Measurements from ENCODE around the gene TACO1. TPM values are rescaled to one million over a fixed set of nuclear protein-coding genes. Genes with fewer than 3 reads are reported as not detected.

TACO1 gene
- total RNA-seq, 1 experiment from 2014 or later: 27.1 TPM

DNA sequence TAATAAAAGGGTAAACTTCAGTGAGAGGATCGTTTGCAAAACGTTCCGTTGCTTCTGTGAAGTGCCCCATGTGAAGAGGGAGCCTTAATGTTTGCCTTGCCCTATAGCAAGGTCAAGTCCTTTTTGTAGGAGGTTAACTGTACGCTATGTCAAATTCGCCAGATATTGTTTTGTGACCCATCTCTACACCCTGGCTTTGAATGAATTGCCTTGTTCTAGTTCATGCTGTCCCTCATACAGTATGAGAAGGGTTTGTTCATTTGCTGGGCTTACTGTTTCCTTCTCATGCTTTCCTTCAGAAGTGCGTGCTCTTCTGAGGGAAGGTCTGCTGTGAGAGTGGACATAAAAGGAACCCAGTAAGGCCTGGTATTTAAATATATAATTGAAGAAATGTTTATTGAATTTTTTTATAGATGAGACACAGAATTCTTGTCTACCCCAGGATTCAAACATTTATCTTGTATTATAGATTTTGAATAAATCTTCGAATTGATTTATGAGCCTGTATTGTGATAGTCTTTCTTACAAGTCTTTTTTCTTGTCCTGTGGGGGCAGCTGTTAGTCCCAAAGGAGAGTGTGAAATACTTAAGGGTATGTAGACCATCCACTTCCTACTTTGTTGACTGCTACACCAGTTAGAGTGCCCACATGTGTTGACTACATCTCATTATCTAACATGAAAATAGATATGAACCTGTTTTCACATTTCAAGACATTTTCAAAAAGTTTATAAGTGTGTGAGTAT, 23.3 kb downstream of the TACO1 start:
- Histone ChIP-seq H4K20me1 (ENCODE audit: insufficient read depth) (no peaks in the 10 kb centered on the region; the same call in 1 of the 2 replicates), H3K27me3 (ENCODE audit: insufficient read depth, low read depth) (no peaks in the 10 kb centered on the region), H3F3A (ENCODE audit: insufficient read depth, low read depth) (no peaks in the 10 kb centered on the region), H3K4me3 (peak overlapping the region; percentile 64; the same call in 1 of the 2 replicates), H3K27ac (no peak overlapping the region), H3K4me2 (peak overlapping the region; percentile 76), H2AFZ (no peak overlapping the region), H3K9me2 (ENCODE audit: insufficient read depth) (no peaks in the 10 kb centered on the region), H3K9me3 (ENCODE audit: insufficient read depth, low read depth) (no peaks in the 10 kb centered on the region), H3K4me1 (replicated peaks; ENCODE audit: insufficient read depth) (peaks cover 12% of the 10 kb centered on the region; the same call in 1 of the 2 replicates), H3K79me2 (ENCODE audit: low read depth) (0 out of 2 replicates have a peak, but pooled peaks cover 8% of the 10 kb centered on the region), H3K36me3 (ENCODE audit: low read depth) (no peaks in the 10 kb centered on the region)
- ChIA-PET POLR2A (ENCODE audit: unreplicated experiment) (interaction anchor here (0.5 to 0.7 kb wide), 2 partner anchors 18 to 150 kb away, joined by 3 read pairs; partner anchors contain the start of gene CCDC47), CTCF (no interaction called here)
- intact Hi-C loops (cut with micrococcal nuclease; ENCODE audit: unreplicated experiment): loop anchor here (2.0 to 5.0 kb wide), 4 partner anchors 53 to 218 kb away; partner anchors contain the start of genes SMARCD2 and STRADA
- no peak for TF ChIP-seq EZH2 (IDR thresholded peaks at IDR 0.05; ENCODE audit: low read depth)
- TF ChIP-seq, protein P1, sequence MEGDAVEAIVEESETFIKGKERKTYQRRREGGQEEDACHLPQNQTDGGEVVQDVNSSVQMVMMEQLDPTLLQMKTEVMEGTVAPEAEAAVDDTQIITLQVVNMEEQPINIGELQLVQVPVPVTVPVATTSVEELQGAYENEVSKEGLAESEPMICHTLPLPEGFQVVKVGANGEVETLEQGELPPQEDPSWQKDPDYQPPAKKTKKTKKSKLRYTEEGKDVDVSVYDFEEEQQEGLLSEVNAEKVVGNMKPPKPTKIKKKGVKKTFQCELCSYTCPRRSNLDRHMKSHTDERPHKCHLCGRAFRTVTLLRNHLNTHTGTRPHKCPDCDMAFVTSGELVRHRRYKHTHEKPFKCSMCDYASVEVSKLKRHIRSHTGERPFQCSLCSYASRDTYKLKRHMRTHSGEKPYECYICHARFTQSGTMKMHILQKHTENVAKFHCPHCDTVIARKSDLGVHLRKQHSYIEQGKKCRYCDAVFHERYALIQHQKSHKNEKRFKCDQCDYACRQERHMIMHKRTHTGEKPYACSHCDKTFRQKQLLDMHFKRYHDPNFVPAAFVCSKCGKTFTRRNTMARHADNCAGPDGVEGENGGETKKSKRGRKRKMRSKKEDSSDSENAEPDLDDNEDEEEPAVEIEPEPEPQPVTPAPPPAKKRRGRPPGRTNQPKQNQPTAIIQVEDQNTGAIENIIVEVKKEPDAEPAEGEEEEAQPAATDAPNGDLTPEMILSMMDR (conservative IDR thresholded peaks at IDR 0.05): no peak
- BruUV-seq (replicated peaks): TSS peak; percentile 37
- no peak for DNase-seq

DNA sequence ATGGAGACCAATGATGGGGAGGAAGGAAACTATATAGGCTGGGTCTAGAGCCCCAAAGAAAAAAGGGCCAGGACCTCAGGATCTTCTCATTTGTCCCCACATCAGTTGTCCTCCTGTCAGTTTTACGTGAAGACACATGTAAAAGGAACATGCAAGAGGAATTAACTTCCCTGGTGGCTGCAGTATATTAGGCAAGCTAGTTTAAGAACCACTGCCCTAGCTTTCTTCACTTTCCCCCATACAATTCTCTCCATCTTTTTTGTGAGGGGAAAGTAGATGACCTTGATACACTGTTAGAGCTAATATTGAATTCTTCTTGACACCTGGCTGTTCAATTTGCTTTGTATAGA, 23.8 kb downstream of the TACO1 start:
- H3K9me2 ChIP-seq (ENCODE audit: insufficient read depth): no peaks in the 10 kb centered on the region
- H3K4me3 ChIP-seq: no peak overlapping the region
- H3K9me3 ChIP-seq (ENCODE audit: insufficient read depth, low read depth): no peaks in the 10 kb centered on the region
- 0 out of 2 replicates have a peak overlapping the region, but pooled peaks have one; percentile 76 for H3K4me2 ChIP-seq
- H3F3A ChIP-seq (ENCODE audit: insufficient read depth, low read depth): no peaks in the 10 kb centered on the region
- no peak for DNase-seq
- H3K27ac ChIP-seq: no peak overlapping the region
- no peaks in the 10 kb centered on the region; the same call in 1 of the 2 replicates for H4K20me1 ChIP-seq (ENCODE audit: insufficient read depth)
- H2AFZ ChIP-seq: no peak overlapping the region
- intact Hi-C loops (cut with micrococcal nuclease; ENCODE audit: unreplicated experiment): loop anchor here (5.0 kb wide), 3 partner anchors 53 to 218 kb away; partner anchors contain the start of gene SMARCD2
- H3K36me3 ChIP-seq (ENCODE audit: low read depth): no peaks in the 10 kb centered on the region
- no TSS peak for BruUV-seq (replicated peaks)
- ChIA-PET CTCF (no interaction called here), POLR2A (ENCODE audit: unreplicated experiment) (no interaction called here)
- TF ChIP-seq, protein P1 (conservative IDR thresholded peaks at IDR 0.05): no peak
- TF ChIP-seq EZH2 (IDR thresholded peaks at IDR 0.05; ENCODE audit: low read depth): no peak
- H3K4me1 ChIP-seq (replicated peaks; ENCODE audit: insufficient read depth): peaks cover 12% of the 10 kb centered on the region; the same call in 1 of the 2 replicates
- 0 out of 2 replicates have a peak, but pooled peaks cover 8% of the 10 kb centered on the region for H3K79me2 ChIP-seq (ENCODE audit: low read depth)
- no peaks in the 10 kb centered on the region for H3K27me3 ChIP-seq (ENCODE audit: insufficient read depth, low read depth)

DNA sequence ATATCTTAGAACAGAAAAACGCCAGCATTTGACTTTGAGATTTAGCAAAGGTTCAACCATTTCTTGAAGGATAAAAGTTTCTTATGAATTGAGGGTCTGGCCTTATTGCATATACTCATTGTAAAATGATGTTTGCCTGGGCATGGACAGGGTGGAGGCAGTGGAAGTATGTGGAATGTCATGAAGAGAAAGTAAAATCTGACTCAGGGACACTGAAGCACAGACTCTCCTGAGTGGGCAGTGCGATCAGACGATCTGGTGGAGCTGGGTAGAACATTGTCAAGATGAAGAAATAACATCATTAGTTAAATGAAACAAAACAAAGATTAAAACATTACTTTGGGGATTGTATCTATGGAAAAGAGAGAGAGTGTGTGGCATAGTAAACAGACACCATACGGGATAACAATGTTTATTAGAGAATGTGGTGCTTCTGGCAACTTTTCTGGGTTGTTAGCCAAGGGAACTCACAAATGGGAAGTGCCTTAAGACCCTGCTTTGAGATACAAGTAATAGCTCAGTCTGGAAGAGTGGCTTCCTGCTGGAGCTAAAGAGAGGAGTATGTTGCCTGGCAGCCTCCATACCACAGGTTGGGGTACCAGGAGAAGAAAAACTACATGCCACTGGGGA, 26.0 kb downstream of the TACO1 start:
- Histone ChIP-seq H3K36me3 (ENCODE audit: low read depth) (no peaks in the 10 kb centered on the region), H3K4me3 (no peak overlapping the region), H3F3A (ENCODE audit: insufficient read depth, low read depth) (no peaks in the 10 kb centered on the region), H3K9me2 (ENCODE audit: insufficient read depth) (no peaks in the 10 kb centered on the region), H3K27me3 (ENCODE audit: insufficient read depth, low read depth) (no peaks in the 10 kb centered on the region), H4K20me1 (ENCODE audit: insufficient read depth) (no peaks in the 10 kb centered on the region; the same call in 1 of the 2 replicates), H3K4me2 (no peak overlapping the region), H3K4me1 (replicated peaks; ENCODE audit: insufficient read depth) (peaks cover 7% of the 10 kb centered on the region; the same call in 1 of the 2 replicates), H2AFZ (no peak overlapping the region), H3K27ac (no peak overlapping the region), H3K79me2 (ENCODE audit: low read depth) (0 out of 2 replicates have a peak, but pooled peaks cover 8% of the 10 kb centered on the region), H3K9me3 (ENCODE audit: insufficient read depth, low read depth) (no peaks in the 10 kb centered on the region)
- DNase-seq: no peak
- no peak for TF ChIP-seq EZH2 (IDR thresholded peaks at IDR 0.05; ENCODE audit: low read depth)
- TF ChIP-seq, protein P1 (conservative IDR thresholded peaks at IDR 0.05): no peak
- intact Hi-C loops (cut with micrococcal nuclease; ENCODE audit: unreplicated experiment): no loop called here
- ChIA-PET POLR2A (ENCODE audit: unreplicated experiment) (interaction anchor here (0.7 kb wide), 1 partner anchor 60 kb away, joined by 6 read pairs; no protein-coding TSS in a partner anchor), CTCF (interaction anchor here (0.6 to 0.7 kb wide), 2 partner anchors 27 to 33 kb away, joined by 3 to 7 read pairs; no protein-coding TSS in a partner anchor)
- no TSS peak for BruUV-seq (replicated peaks)
